HUES6 (cell line): ENCODE data around the gene DEPP1.

Experiments
- H3K27ac ChIP-seq: 2 replicates; pipeline ENCODE4 v1.7.0; 2013; ENCODE audit warnings: low read depth, mild to moderate bottlenecking, low read length, inconsistent platforms
- H3K27me3 ChIP-seq: 2 replicates; pipeline ENCODE4 v1.6.1; 2013; ENCODE audit warnings: low read length; ENCODE audit not compliant: control insufficient read depth, insufficient read depth
- H3K36me3 ChIP-seq: 2 replicates; pipeline ENCODE4 v1.6.1; 2013; ENCODE audit warnings: low read length; ENCODE audit not compliant: control insufficient read depth, insufficient read depth
- H3K4me1 ChIP-seq: 2 replicates; pipeline ENCODE4 v1.6.1; 2013; ENCODE audit warnings: low read length; ENCODE audit not compliant: control insufficient read depth, insufficient read depth
- H3K4me3 ChIP-seq: 2 replicates; pipeline ENCODE4 v1.5.1; 2013; ENCODE audit warnings: low read depth, low read length
- H3K9ac ChIP-seq: one replicate; pipeline ENCODE4 v1.6.1; 2013; ENCODE audit warnings: mild to moderate bottlenecking, low read length
- H3K9me3 ChIP-seq: 2 replicates; pipeline ENCODE4 v1.6.1; 2013; ENCODE audit warnings: low read depth, low read length; ENCODE audit not compliant: control insufficient read depth, insufficient read depth

The DEPP1 gene

DNA sequence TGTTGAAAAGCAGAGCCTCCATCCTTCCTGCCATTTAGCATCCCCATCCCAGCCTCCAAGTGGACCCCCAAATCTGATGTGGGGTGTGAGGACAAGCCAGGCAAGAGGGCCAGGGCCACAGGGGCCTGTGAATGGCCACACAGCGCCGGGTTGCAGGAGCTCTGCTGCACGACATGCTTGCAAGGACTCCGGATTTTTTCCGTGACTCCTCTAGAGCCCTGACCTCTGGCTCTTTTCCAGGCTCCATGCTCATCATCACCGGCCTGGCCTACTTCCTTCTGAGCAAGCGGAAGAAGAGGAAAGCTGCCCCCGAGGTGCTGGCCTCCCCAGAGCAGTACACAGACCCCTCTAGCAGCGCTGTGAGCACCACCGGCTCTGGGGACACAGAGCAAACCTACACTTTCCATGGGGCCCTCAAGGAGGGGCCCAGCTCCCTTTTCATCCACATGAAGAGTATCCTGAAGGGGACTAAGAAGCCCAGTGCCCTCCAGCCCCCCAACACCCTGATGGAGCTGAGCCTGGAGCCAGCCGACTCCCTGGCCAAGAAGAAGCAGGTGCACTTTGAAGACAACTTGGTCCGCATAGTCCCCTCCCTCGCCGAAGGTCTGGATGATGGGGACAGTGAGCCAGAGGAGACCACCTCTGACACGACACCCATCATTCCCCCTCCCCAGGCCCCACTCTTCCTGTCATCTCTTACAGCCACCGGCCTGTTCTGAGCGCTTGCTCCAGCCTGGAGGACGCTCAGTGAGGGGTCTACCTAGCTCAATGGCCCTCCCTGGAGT lies 44.0 kb downstream of the DEPP1 start:
- H3K9me3 ChIP-seq, result no peaks in the 10 kb centered on the region
- H3K36me3 ChIP-seq, result no peaks in the 10 kb centered on the region
- no peak overlapping the region for H3K9ac ChIP-seq
- H3K27ac ChIP-seq, result no peak overlapping the region
- H3K4me3 ChIP-seq, result no peak overlapping the region
- H3K4me1 ChIP-seq, result peaks cover 6% of the 10 kb centered on the region
- no peaks in the 10 kb centered on the region for H3K27me3 ChIP-seq

DNA sequence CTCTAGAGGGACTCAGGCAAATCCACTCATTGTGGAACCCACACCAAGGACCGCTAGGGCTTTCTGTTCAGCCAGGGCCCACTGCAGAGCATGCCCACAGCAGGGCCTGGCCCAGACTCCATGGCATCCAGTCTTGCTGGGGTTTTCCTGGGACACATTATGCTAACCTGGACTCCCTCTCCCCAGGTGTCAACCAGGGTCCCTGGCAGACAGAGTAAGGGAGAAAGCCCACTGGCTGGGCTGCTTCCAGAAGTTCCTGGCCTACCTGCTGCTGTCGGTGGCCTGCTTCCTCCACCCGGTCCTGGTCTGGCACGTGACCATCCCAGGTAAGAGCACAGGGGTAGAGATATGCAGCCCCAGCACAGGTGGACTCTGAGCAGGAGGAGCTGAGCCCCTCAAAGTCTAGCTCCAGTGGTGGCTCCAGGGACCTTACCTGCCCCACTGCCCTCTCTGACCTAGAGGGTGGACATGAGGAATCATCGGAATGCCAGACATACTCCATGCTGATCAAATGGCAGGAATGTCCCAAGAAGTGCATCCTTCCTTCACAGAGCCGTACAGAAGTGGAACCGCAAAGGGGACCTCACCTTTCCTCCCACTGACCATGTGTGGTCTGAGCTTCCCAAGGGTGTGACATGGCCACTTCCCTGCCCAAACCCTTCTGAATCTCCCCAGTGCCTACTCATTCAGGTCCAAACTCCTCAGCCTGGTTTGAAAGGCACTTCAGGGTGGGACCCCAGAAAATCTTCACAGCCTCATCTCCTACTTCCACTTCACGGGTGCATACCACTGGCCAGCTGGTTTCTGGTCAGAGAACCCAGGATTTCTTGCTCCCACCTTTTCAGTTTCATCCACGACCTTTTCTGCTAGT lies 44.9 kb downstream of the DEPP1 start:
- Histone ChIP-seq H3K27me3 (no peaks in the 10 kb centered on the region), H3K4me3 (no peak overlapping the region), H3K4me1 (peaks cover 6% of the 10 kb centered on the region), H3K9me3 (no peaks in the 10 kb centered on the region), H3K36me3 (no peaks in the 10 kb centered on the region), H3K9ac (no peak overlapping the region), H3K27ac (no peak overlapping the region)

DNA sequence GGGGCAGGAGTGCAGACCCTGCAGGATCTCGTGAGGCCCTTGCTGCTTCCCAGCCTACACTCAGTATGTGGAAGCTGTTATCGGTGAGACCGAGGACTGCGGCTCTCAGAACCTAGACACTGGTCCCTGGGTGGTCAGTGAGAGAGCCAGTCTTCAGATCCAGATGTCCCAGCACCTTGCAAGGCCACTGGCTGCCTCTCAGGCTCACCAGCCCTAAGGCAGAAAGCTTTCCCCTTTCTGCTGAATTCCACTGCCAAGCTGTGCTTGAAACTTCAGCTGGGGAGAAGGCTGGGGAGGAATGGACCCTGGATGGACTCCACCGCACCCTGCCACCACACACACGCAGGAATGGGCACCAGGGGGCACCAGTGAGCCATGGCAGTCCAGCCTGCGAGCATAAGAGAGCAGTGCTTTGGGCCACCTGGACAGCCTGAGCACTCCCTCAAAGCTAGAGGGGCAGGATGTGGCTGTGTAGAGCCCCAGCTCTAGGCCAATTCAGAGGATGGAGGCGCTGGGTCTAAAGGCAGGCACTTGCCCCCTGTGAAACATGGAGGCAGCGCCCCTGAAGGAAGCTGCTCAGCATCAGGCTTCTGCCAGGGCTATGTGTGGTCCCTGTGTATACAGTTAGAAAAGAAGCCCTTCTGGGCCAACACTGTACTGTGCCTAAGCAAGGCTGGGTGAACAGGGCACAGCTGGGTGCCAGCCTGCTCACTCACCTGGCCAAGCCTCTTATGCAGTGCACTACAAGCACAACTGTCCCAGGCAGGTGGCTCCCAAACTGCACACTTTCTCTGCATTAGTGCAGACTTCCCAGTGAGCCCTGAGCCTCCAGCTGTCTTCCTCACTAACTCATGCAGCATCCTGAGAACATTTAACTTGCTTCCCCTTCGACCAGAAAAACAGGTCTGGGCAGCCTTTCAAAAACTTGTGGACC lies 45.8 kb downstream of the DEPP1 start:
- no peak overlapping the region for H3K9ac ChIP-seq
- H3K9me3 ChIP-seq, result no peaks in the 10 kb centered on the region
- H3K4me1 ChIP-seq, result peaks cover 6% of the 10 kb centered on the region
- no peak overlapping the region for H3K27ac ChIP-seq
- no peaks in the 10 kb centered on the region for H3K36me3 ChIP-seq
- no peak overlapping the region for H3K4me3 ChIP-seq
- H3K27me3 ChIP-seq, result no peaks in the 10 kb centered on the region

DNA sequence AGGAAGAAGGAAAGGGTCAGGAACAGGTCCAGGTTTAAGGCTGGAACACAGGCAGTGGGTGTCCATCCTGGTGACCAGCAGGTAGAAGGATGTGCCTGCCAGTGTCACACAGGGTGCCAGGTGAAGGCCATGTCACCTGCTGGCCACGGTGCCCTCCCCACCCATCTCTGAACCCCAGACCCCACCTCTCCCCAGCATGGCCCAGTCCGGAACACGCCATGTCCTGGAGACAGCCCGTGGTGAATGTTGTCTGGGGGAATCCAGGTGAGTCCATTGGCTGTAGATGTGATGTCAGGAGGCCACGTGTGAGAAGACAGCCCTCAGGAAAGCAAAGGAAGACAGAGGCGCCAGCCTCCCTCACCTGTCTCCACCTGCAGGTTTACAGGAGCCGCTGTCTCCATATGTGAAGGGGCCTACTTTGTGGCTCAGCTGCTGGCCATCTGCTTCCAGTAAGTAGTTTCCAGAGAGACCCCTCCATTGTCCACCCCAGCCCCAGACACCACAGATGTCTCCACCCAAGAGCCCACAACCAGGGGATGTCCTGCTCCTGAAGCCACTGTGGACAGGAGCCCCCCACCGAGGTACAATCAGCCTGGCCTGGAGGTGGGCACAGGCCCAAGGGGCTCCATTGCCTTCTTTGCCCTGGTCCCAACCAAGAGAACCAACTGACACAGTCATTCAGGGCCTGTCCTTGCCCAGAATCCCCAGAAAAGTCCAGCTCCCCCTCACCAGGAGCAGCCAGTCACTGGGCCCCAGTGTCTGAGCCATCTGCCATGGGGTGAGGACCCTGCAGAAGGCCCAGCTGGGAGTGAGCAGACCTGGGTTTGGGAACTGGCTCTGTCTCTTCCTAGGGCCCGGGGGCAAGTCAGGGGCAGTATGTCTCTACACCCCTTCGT lies 46.7 kb downstream of the DEPP1 start:
- H3K36me3 ChIP-seq, result no peaks in the 10 kb centered on the region
- H3K4me3 ChIP-seq, result no peak overlapping the region
- no peaks in the 10 kb centered on the region for H3K27me3 ChIP-seq
- no peak overlapping the region for H3K9ac ChIP-seq
- H3K4me1 ChIP-seq, result peaks cover 6% of the 10 kb centered on the region
- no peak overlapping the region for H3K27ac ChIP-seq
- H3K9me3 ChIP-seq, result no peaks in the 10 kb centered on the region

DNA sequence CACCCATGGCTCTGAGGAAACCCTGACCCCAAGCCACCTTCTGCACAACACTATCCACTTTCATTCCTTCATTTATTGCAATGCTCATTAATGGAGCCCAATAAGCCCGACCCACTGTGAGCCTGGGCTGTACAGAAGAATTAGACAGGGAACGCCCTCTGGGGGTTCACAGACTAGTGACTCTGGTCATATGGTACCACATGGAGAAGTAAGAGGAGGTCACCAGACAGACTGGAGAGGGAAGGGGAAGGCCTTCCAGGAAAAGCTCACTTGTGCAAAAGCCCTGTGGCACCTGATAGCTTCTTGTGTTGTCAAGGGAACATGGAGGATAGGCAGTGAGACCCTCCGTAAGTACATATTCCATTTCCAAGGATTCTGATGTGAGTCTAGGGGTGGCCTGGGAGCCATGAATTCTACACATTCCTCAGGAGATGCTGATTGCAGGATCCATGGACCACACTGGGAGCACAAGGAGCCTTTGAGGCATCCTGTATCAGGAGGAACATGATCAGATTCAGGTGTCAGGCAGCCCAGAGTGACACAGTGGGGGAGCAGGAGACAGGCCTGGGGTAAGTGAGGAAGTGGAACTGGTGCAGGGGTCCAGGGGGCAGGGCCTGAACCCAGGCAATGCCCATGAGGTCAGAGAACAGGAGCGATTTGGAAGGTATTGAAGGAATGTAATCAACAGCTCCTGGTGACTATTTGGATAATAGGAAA lies 47.5 kb downstream of the DEPP1 start:
- Histone ChIP-seq H3K9me3 (no peaks in the 10 kb centered on the region), H3K36me3 (no peaks in the 10 kb centered on the region), H3K27ac (no peak overlapping the region), H3K4me3 (no peak overlapping the region), H3K9ac (no peak overlapping the region), H3K4me1 (peaks cover 6% of the 10 kb centered on the region), H3K27me3 (no peaks in the 10 kb centered on the region)

DNA sequence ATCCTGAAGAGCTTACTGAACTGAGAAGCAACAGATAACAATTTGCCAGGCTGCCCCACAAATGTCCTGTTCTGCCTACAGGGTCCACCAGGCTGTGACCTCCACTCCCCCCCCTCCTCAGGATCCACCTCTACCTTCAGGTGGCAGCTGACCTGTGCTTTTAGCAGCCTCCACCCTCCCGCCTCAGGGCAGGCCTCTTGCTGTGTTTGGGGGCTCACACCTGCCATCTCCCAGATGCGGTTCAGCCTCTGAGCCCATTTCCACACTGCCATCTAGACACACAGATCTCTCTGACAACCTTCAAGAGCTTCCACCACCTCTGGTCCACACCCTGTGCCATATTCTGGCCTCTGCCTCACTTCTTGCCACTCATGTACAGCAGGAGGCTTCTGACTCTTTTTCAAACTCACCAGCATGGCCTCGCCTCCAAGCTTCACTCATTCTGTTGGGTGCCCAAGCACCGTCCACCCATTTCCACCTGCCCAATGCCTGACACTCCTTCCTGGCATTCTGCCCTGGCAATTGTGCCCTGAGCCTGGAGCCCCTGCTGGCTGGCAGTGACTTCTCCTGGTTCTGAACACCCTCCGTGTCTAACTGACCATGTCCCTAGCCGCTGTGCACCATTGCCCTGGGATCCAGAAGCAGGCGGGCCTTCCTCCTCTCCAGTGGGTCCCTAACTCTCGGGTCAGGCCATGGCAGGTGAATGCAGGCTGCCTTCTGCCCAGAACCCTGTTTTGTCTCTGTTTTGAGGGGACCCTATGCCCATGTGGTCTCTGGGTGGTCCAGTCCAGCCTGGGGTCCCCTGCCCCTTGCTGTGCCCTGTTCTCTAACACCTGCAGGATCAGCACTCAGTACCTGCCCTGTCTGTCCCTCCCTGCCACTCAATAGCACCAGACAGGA lies 49.0 kb downstream of the DEPP1 start:
- Histone ChIP-seq H3K9me3 (no peaks in the 10 kb centered on the region), H3K36me3 (no peaks in the 10 kb centered on the region), H3K4me3 (no peak overlapping the region), H3K27ac (no peak overlapping the region), H3K4me1 (peaks cover 6% of the 10 kb centered on the region), H3K9ac (no peak overlapping the region), H3K27me3 (0 out of 2 replicates have a peak, but pooled peaks cover 3% of the 10 kb centered on the region)

DNA sequence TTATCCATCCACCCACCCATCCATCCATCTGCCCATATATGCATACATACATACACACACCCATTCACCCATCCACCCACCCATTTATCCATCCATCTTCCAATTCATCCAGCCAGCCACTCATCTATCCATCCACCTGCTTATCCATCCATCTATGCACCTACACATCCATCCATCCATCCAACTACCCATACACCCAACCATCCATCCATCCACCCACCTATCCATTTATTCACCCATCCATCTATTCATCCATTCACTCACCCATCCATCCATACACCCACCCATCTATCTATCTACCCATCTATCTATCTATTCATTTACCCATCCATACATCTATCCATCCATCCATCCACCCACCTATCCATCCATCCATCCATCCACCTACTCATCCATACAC lies 50.1 kb downstream of the DEPP1 start:
- no peak overlapping the region for H3K9ac ChIP-seq
- no peak overlapping the region for H3K4me3 ChIP-seq

DNA sequence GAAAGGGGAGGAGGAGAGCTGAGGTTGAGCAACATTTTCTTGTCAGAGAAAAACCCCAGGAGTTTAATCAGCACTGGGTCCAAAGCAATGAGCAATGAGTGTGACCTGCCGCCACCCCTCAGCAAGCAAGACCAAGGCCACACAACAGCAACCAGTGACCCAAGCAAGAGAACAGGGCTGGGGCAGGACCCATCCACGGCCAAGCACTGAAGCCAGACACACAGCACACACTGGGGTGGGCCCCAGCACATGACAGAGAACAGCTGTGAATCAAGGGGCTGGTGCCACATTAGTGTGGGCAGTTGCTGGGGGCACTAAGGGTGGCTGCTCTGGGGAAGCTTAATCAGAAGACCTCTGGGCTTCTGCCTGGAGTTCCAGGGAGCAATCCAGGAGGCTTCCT lies 51.3 kb downstream of the DEPP1 start:
- H3K4me1 ChIP-seq, result no peaks in the 10 kb centered on the region
- no peak overlapping the region for H3K9ac ChIP-seq
- no peaks in the 10 kb centered on the region for H3K36me3 ChIP-seq
- H3K9me3 ChIP-seq, result no peaks in the 10 kb centered on the region
- no peak overlapping the region for H3K27ac ChIP-seq
- peaks cover 7% of the 10 kb centered on the region; the same call in 1 of the 2 replicates for H3K27me3 ChIP-seq
- no peak overlapping the region for H3K4me3 ChIP-seq

More for the DNA sequence above, 50.1 kb downstream of the DEPP1 start:
- H3K4me1 ChIP-seq, result peaks cover 6% of the 10 kb centered on the region
- no peaks in the 10 kb centered on the region for H3K9me3 ChIP-seq
- peaks cover 7% of the 10 kb centered on the region; the same call in 1 of the 2 replicates for H3K27me3 ChIP-seq
- no peaks in the 10 kb centered on the region for H3K36me3 ChIP-seq
- H3K27ac ChIP-seq, result no peak overlapping the region

DNA sequence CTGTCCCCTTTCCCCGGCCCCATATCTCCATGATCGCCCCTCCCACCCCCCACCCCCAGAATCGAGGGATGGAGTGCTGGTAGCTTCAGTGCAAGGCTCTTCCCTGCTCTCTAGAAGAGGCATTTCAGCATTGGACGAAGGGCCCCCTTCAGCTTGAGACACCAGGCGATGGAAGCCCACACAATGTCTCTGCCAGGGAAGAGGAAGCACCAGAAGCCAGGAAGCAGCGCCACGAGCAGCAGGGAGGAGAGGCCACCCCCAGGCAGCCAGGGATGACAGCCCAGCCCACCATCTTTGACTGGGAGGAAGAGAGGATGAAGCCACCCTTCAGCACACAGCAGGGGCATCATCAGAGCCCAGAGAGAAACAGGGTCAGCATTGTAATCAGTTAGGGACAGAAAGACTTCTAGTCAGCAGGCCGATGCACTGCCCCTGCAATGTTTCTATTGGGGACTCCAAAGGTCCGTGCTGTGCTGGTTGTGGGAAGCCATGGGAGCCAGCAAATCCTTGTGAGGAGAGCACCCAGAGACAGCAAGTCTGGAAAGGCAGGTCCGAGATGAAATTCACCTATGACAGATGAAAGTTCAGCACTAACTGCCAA lies 51.8 kb downstream of the DEPP1 start:
- no peaks in the 10 kb centered on the region for H3K36me3 ChIP-seq
- H3K27ac ChIP-seq, result no peak overlapping the region
- H3K4me1 ChIP-seq, result no peaks in the 10 kb centered on the region
- H3K4me3 ChIP-seq, result no peak overlapping the region
- no peaks in the 10 kb centered on the region for H3K9me3 ChIP-seq
- no peak overlapping the region for H3K9ac ChIP-seq
- H3K27me3 ChIP-seq, result peaks cover 7% of the 10 kb centered on the region; the same call in 1 of the 2 replicates
